CD4-positive, CD25-positive, alpha-beta regulatory T cell (primary cell): ENCODE measurements around the gene GLB1L2. TPM values are rescaled to one million over a fixed set of nuclear protein-coding genes. Genes with fewer than 3 reads are reported as not detected.
A peak's percentile ranks its signal among the peaks of the same experiment; 100 is the strongest.

Source experiments
- ATAC-seq, 2 donors: fragments of 150-1000 bp; cut with Tn5 transposase; one replicate each; pipeline ENCODE4 v1.10.0; 2021; ENCODE audit warnings: low read depth in 2 of 2, moderate number of reproducible peaks in 2 of 2, moderate library complexity in 1 of 2
- DNase-seq, 3 donors: peaks; one replicate each; pipeline versions ENCODE4 v3.0.0 to v3.0.0-alpha.2; 2012 to 2022; ENCODE audit warnings: mixed read lengths in 1 of 3
- H3K27ac ChIP-seq: one replicate; pipeline ENCODE4 v1.7.0; 2013; ENCODE audit warnings: mild to moderate bottlenecking, low read length; ENCODE audit not compliant: insufficient read depth, poor library complexity, severe bottlenecking
- H3K27me3 ChIP-seq: one replicate; pipeline ENCODE4 v1.7.0; 2013; ENCODE audit warnings: low read length; ENCODE audit not compliant: control insufficient read depth, insufficient read depth
- H3K36me3 ChIP-seq: one replicate; pipeline ENCODE4 v1.7.0; 2013; ENCODE audit warnings: mild to moderate bottlenecking, low read length, moderate library complexity; ENCODE audit not compliant: control insufficient read depth, insufficient read depth
- H3K4me1 ChIP-seq: 2 replicates; pipeline ENCODE4 v1.7.0; 2013; ENCODE audit warnings: mild to moderate bottlenecking, low read length; ENCODE audit not compliant: insufficient read depth, control insufficient read depth, poor library complexity, severe bottlenecking
- H3K4me3 ChIP-seq: one replicate; pipeline ENCODE4 v1.7.0; 2013; ENCODE audit warnings: low read depth, mild to moderate bottlenecking, low read length, moderate library complexity
- H3K9me3 ChIP-seq, 2 experiments: 1 replicate in 1 of 2; 2 replicates in 1 of 2; pipeline ENCODE4 v1.7.0; 2013; ENCODE audit warnings: low read length in 2 of 2, mild to moderate bottlenecking in 1 of 2, moderate library complexity in 1 of 2; ENCODE audit not compliant: control insufficient read depth in 2 of 2
- H3K27ac Mint-ChIP-seq, 3 donors: one replicate each; pipeline ENCODE4 v1.8.0; 2020 to 2022; ENCODE audit warnings: mild to moderate bottlenecking in 3 of 3, mixed read lengths in 3 of 3, moderate library complexity in 2 of 3
- H3K27me3 Mint-ChIP-seq: one replicate; pipeline ENCODE4 v1.8.0; 2022; ENCODE audit warnings: mild to moderate bottlenecking, mixed read lengths
- H3K36me3 Mint-ChIP-seq: one replicate; pipeline ENCODE4 v1.8.0; 2020; ENCODE audit warnings: mixed read lengths
- H3K4me1 Mint-ChIP-seq, 4 donors: one replicate each; pipeline ENCODE4 v1.8.0; 2020 to 2022; ENCODE audit warnings: mixed read lengths in 4 of 4, mild to moderate bottlenecking in 1 of 4
- H3K4me3 Mint-ChIP-seq, 4 donors: one replicate each; pipeline ENCODE4 v1.8.0; 2020 to 2022; ENCODE audit warnings: mild to moderate bottlenecking in 4 of 4, mixed read lengths in 4 of 4, moderate library complexity in 3 of 4
- H3K9me3 Mint-ChIP-seq, 7 donors: one replicate each; pipeline ENCODE4 v1.8.0; 2020 to 2022; ENCODE audit warnings: mixed read lengths in 7 of 7, mild to moderate bottlenecking in 3 of 7, moderate library complexity in 2 of 7
- polyA plus RNA-seq, 4 donors: library from polyadenylated mRNA; unstranded; fragments of 300-500 nt; fragmentation: Illumina TruSeq; gene quantifications; one replicate each; pipeline ENCODE4 v1.2.3, GENCODE V29; 2021
- total RNA-seq: library from RNA; stranded (reverse); gene quantifications from one replicate; pipeline ENCODE4 v1.2.3, GENCODE V29; 2022

The GLB1L2 gene
- total and polyA plus RNA-seq, 5 donors from 2014 or later: 0.11 to 0.79 (median 0.54) TPM; not detected in 1

- Mint-ChIP-seq H3K27me3 (peaks cover 43% of the 10 kb centered on the region), H3K4me1 (peaks cover 0 to 18% (median 5%) of the 10 kb centered on the region in 4 donors), H3K9me3 (peaks cover 0 to under 1% (median 0%) of the 10 kb centered on the region in 7 donors), H3K27ac (peak overlapping the region in 1 of 3 donors; percentile 4), H3K36me3 (no peaks in the 10 kb centered on the region), H3K4me3 (no peak overlapping the region)
- Histone ChIP-seq H3K36me3 (no peaks in the 10 kb centered on the region), H3K27me3 (peaks cover 21% of the 10 kb centered on the region), H3K4me3 (no peak overlapping the region), H3K27ac (no peak overlapping the region), H3K4me1 (peaks cover 10% of the 10 kb centered on the region), H3K9me3 (no peaks in the 10 kb centered on the region)
- no peak for ATAC-seq
- no peak for DNase-seq
Measured at GRCh38 chr11:134414766-134415765, 83.3 kb downstream of the GLB1L2 start.

GRCh38 chr11:134416726-134417125 is 84.9 kb downstream of the GLB1L2 start:
- no peak overlapping the region for H3K4me3 Mint-ChIP-seq
- peaks cover 11% of the 10 kb centered on the region for H3K27me3 ChIP-seq
- no peaks in the 10 kb centered on the region for H3K4me1 ChIP-seq
- no peak overlapping the region for H3K4me3 ChIP-seq
- peaks cover 0 to 2% (median 0%) of the 10 kb centered on the region in 7 donors for H3K9me3 Mint-ChIP-seq
- H3K9me3 ChIP-seq: no peaks in the 10 kb centered on the region
- H3K27me3 Mint-ChIP-seq: peaks cover 31% of the 10 kb centered on the region
- no peak overlapping the region for H3K27ac ChIP-seq
- ATAC-seq: no peak
- H3K36me3 Mint-ChIP-seq: no peaks in the 10 kb centered on the region
- H3K36me3 ChIP-seq: no peaks in the 10 kb centered on the region
- peaks cover 0 to 9% (median 5%) of the 10 kb centered on the region in 4 donors for H3K4me1 Mint-ChIP-seq
- no peak for DNase-seq
- peak overlapping the region in 1 of 3 donors; percentile 85 for H3K27ac Mint-ChIP-seq

- Histone ChIP-seq H3K4me3 (no peak overlapping the region), H3K4me1 (no peaks in the 10 kb centered on the region), H3K27me3 (peaks cover 11% of the 10 kb centered on the region), H3K27ac (no peak overlapping the region), H3K36me3 (no peaks in the 10 kb centered on the region), H3K9me3 (no peaks in the 10 kb centered on the region)
- Mint-ChIP-seq H3K27ac (no peak overlapping the region), H3K27me3 (peaks cover 27% of the 10 kb centered on the region), H3K36me3 (no peaks in the 10 kb centered on the region), H3K4me1 (peaks cover 0 to 6% (median 5%) of the 10 kb centered on the region in 4 donors), H3K9me3 (peaks cover 0 to 2% (median 0%) of the 10 kb centered on the region in 7 donors), H3K4me3 (no peak overlapping the region)
- ATAC-seq (no peak), DNase-seq (no peak)
Measured at GRCh38 chr11:134417871-134418840, 86.4 kb downstream of the GLB1L2 start.

DNA sequence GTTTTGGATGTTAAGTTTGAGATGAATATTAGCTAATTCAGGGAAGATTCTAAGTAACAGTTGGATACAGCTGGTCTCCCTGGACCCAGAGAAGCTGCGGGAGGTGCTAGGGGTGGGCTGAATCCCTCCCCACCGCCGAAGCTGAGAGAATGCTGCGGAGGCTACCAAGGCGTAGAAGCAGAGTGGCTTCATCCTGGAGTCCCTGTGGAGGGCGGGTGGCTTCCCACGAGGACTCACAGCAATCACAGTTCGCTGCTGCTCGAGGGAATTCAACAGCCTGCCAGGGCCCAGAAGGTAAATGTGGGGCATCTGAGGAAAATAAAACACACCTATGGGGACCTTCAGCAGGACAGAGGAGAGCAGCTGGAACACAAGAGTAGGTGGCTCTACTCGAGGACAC is 91.3 kb downstream of the GLB1L2 start:
- Histone ChIP-seq H3K27ac (no peak overlapping the region), H3K36me3 (no peaks in the 10 kb centered on the region), H3K27me3 (no peaks in the 10 kb centered on the region), H3K4me3 (no peak overlapping the region), H3K9me3 (no peaks in the 10 kb centered on the region), H3K4me1 (no peaks in the 10 kb centered on the region)
- no peaks in the 10 kb centered on the region for H3K4me1 Mint-ChIP-seq
- ATAC-seq: no peak
- H3K9me3 Mint-ChIP-seq: peaks cover 0 to 2% (median 0%) of the 10 kb centered on the region in 7 donors
- H3K27me3 Mint-ChIP-seq: no peaks in the 10 kb centered on the region
- no peaks in the 10 kb centered on the region for H3K36me3 Mint-ChIP-seq
- no peak for DNase-seq
- no peak overlapping the region for H3K4me3 Mint-ChIP-seq
- no peak overlapping the region for H3K27ac Mint-ChIP-seq

DNA sequence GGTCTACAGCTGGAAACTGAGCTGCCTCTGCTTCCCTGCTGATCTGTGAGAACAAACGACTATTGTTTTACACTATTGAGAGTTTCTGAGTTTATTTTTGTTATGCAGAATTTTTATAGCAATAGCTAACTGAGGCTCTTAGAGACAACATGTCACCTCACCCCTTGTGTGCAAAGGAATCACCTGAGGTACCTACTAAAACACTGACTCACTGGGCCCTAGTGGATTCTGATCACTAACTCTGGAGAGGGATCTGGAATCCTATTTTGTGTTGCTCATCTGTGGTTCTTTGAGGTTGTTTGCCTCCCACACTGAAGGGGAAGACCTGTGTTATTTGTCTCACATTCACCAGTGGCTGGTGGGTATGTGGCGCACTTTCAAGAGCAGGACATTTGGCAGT is 93.6 kb downstream of the GLB1L2 start:
- H3K27me3 Mint-ChIP-seq: no peaks in the 10 kb centered on the region
- H3K4me3 Mint-ChIP-seq: no peak overlapping the region
- no peaks in the 10 kb centered on the region for H3K9me3 ChIP-seq
- H3K27ac Mint-ChIP-seq: no peak overlapping the region
- H3K4me1 ChIP-seq: no peaks in the 10 kb centered on the region
- ATAC-seq (no peak), DNase-seq (no peak)
- peaks cover 0 to 2% (median 0%) of the 10 kb centered on the region in 7 donors for H3K9me3 Mint-ChIP-seq
- H3K4me3 ChIP-seq: no peak overlapping the region
- H3K27ac ChIP-seq: no peak overlapping the region
- H3K27me3 ChIP-seq: no peaks in the 10 kb centered on the region
- no peaks in the 10 kb centered on the region for H3K4me1 Mint-ChIP-seq
- H3K36me3 Mint-ChIP-seq: no peaks in the 10 kb centered on the region
- H3K36me3 ChIP-seq: no peaks in the 10 kb centered on the region

Other genes starting within 250 kb of the GLB1L2 start
- gene NCAPD3, start 108.0 kb upstream of the GLB1L2 start, total RNA-seq: 38.2 TPM
- 10 to 100 TPM; 12.9 to 19.3 (median 14.6) TPM for gene NCAPD3, start 108.0 kb upstream of the GLB1L2 start, polyA plus RNA-seq
- 65.1 TPM for gene VPS26B, start 107.3 kb upstream of the GLB1L2 start, total RNA-seq
- 10 to 100 TPM; 43.9 to 61.7 (median 54.3) TPM for gene VPS26B, start 107.3 kb upstream of the GLB1L2 start, polyA plus RNA-seq
- gene THYN1, start 78.6 kb upstream of the GLB1L2 start, total RNA-seq: 35.2 TPM
- gene THYN1, start 78.6 kb upstream of the GLB1L2 start, polyA plus RNA-seq: 100 to 1,000 TPM; 138 to 148 (median 144) TPM
- 28.7 TPM for gene ACAD8, start 78.4 kb upstream of the GLB1L2 start, total RNA-seq
- gene ACAD8, start 78.4 kb upstream of the GLB1L2 start, polyA plus RNA-seq: 10 to 100 TPM; 18.6 to 22.6 (median 19.9) TPM
- 2.0 TPM for gene GLB1L3, start 55.6 kb upstream of the GLB1L2 start, total RNA-seq
- 1 to 10 TPM; 2.1 to 3.0 (median 2.3) TPM for gene GLB1L3, start 55.6 kb upstream of the GLB1L2 start, polyA plus RNA-seq
- 1.9 TPM for gene B3GAT1, start 80.3 kb downstream of the GLB1L2 start, total RNA-seq
- gene B3GAT1, start 80.3 kb downstream of the GLB1L2 start, polyA plus RNA-seq: not detected